GM11168 (cell line): ENCODE data around the gene HDAC4.
"Not testable (repeated sequence)": the region's sequence is repeated elsewhere in the genome, so short reads cannot be mapped to it uniquely, and the experiment has no call there.

Experiments
- in situ Hi-C: fragments of 300-500 bp; cut with MboI; formaldehyde crosslinking; loops from one replicate; pipeline ENCODE4 v1.12.0; 2022; ENCODE audit warnings: low sequenced_read_pairs; ENCODE audit not compliant: unreplicated experiment

Gene HDAC4

DNA sequence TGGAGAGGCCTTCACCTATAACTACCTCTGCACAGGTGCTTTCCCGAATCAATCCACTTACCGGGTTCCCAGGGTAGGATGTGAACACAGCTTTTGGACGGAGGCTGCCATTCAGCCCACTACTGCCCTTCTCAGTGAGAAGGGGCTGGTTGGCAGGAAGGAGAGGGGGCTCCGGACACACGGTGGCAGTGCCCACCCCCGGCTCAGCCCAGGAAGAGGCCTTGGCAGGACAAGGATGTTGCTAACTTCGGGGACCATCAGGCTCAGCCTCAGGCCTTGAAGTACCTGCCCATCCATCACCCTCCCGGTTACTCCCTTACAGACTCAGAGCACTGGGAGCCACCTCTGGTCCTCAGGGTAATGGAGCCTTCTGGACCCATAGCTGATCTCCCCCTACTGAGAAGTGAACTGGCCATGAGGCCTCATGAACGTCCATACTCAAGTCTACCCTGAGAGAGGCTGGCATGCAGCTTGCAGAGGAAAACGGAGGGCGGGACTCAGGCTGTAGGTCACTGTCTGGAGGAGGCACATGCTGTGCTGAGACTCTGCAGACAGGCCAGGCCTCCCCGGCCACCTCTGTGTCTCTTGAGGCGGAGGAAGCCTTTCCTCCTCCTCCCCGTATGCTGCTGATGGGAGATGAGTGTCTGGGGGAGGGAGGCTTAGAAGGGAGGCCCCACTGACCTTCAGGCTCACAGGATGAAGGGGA is 361.9 kb downstream of the HDAC4 start:
- in situ Hi-C loops, result no loop called here

DNA sequence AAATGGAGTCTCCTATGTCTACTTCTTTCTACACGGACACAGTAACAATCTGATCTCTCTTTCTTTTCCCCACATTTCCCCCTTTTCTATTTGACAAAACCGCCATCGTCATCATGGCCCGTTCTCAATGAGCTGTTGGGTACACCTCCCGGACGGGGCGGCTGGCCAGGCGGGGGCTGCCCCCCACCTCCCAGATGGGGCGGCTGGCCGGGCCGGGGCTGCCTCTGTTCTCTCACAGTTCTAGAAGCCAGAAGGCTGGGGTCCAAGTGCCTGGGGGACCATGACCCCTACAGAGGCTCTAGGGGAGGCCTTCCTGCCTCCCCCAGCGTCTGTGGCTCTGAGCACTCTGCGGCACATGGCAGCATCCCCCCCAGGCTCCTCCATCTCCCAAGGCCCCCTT is 362.5 kb downstream of the HDAC4 start:
- in situ Hi-C loops, result not testable (repeated sequence)

- in situ Hi-C loops, result no loop called here
These were observed 363.3 kb downstream of the HDAC4 start for GRCh38 chr2:239037559-239037910.

GRCh38 chr2:239036819-239037558 is 363.8 kb downstream of the HDAC4 start:
- in situ Hi-C loops, result no loop called here

- in situ Hi-C loops, result no loop called here
These were observed 364.7 kb downstream of the HDAC4 start for GRCh38 chr2:239035997-239036731.

DNA sequence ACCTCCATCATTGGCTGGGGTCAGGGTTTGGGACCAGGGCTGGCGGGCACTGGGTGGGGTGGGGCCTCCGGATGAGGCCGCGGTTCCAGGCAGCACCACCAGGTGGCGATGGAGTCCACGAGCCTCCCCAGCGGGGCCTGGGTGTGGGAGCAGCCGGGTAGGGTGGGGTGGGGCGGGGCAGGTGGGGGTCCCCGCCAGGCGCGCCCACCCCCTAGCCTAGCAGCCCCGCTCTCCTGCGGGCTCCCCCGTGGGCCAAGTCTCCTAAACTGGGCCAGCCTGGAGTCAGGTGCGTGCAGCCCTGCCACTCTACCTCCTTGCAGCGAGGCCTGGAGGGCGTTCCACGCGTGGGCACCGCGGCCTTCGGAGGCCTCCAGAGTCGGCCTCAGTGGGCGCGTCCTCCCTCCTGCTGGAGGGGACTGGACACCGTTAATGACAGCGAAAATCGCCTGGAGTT is 365.4 kb downstream of the HDAC4 start:
- in situ Hi-C loops, result no loop called here

GRCh38 chr2:239034561-239035341 is 366.1 kb downstream of the HDAC4 start:
- in situ Hi-C loops, result no loop called here

- in situ Hi-C loops, result no loop called here
These were observed 366.8 kb downstream of the HDAC4 start for GRCh38 chr2:239033801-239034560.

GRCh38 chr2:239029958-239030357 is 370.9 kb downstream of the HDAC4 start:
- in situ Hi-C loops, result no loop called here

- in situ Hi-C loops, result no loop called here
These were observed 372.6 kb downstream of the HDAC4 start for GRCh38 chr2:239028253-239028619.

DNA sequence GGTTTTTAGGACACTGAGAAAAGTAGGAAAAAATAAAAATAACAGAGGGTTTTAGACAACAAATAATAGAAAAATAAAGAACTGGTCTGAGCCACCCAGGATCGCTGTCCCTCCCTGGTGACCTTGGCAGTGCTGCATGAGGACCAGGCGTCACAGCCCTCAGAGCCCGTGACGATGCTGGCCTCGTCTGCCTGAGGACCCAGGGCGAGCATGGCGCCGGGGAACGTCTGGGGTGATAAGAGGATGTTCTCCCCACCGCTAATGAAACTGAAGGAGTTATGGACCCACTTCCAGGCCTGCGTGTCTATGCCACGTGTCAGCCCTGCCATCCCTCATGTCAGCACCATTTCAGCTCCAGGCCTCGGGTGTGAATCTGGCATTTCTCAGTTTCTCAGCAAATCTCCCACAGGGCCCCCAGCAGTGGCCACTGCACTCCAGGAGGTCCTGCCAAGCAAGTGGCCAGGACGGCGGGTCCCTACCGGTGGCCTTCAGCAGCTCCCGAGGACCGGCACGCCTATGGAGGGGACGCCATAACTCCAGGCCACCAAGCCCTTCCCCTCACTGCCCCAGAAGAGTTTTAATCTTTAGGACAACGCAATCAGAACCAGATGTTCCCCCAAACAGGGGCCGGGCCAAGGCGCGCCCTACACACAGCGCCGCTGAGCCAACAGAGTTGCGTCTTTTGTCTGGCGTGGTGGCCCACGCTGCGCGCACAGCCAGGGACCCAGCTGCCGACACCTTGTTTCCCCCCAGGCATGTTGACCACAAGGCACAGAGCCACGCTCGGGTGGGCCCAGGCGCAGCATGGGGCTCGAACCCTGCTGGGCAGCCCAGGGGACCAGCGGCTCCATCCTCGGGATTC is 373.2 kb downstream of the HDAC4 start:
- in situ Hi-C loops, result no loop called here

DNA sequence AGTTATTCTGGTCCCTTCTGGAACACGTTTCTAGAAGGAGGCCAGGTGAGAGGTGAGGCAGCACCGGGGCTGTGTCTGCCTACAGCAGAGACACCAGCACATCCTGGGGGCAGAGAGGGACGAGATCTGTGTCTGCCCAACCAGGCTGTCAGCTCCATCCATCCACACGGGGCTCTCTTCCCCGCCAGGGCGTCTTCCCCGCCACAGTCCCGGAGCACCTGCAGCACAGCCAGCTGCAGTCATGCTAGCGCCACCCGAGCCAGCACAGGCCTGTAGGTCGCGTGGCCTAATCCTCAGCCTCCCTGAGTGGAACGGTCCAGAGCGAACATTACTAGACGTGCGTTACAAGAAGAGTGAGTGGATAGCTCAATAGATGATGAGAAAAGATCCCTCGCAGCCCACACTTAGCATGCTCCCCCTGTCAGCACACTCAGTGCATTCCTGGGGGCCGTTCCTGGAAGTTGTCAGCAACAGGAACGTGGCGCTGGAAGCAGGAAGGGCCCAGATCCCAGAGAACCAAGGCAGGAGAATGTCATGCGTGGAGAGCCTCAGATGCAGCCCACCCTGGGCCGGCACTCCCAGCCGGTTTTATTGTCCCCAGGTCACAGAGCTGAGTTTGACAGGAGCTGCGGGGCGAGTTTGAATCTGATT is 374.0 kb downstream of the HDAC4 start:
- in situ Hi-C loops, result no loop called here

DNA sequence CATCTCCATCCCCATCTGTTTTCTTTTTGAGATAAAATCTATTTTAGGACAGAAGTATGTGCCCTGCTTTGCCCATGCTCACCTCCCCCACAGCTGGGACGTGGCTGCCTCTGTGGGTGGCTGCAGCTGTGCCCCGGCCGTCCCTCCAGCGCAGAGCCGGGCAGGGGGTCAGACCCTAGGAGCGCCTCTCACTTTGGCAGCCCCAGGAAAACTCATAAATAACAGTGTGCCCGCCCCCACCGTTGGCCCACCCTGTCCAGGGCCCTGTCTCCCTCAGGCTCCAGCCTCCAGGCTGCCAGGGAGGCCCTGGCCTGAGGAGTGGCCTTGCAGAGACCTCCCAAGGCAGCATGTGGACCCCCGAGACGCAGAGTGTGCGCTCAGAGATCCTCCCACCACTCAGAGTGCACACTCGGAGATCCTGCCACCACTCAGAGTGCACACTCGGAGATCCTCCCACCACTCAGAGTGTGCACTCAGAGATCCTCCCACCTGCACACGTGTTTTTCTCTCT is 374.8 kb downstream of the HDAC4 start:
- in situ Hi-C loops, result no loop called here

- in situ Hi-C loops, result no loop called here
These were observed 375.6 kb downstream of the HDAC4 start for GRCh38 chr2:239025096-239025801.

DNA sequence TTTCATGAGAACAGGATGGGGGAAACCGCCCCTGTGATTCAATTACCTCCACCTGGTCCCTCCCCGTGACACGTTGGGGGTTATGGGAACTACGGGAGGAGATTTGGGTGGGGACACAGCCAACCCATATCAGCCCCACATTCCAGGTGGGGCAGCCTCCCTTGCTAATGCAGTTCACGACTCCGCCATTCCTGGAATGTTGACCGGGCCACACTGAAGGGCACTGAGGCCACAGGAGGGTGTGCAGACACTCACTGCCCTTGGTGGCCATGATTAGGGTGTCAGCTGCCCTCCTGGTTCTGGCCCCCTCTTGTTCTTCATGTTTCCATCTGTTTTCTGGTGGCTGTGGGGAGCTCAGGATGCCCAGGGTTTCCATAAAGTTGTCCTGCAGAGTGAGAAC is 376.6 kb downstream of the HDAC4 start:
- in situ Hi-C loops, result no loop called here

GRCh38 chr2:239022437-239023260 is 378.2 kb downstream of the HDAC4 start:
- in situ Hi-C loops, result no loop called here
